ENCODE data around the gene PRSS33. TPM values are rescaled to one million over a fixed set of nuclear protein-coding genes. Genes with fewer than 3 reads are reported as not detected.

Gene PRSS33
- total RNA-seq, 2 experiments from 2014 or later: not detected

DNA sequence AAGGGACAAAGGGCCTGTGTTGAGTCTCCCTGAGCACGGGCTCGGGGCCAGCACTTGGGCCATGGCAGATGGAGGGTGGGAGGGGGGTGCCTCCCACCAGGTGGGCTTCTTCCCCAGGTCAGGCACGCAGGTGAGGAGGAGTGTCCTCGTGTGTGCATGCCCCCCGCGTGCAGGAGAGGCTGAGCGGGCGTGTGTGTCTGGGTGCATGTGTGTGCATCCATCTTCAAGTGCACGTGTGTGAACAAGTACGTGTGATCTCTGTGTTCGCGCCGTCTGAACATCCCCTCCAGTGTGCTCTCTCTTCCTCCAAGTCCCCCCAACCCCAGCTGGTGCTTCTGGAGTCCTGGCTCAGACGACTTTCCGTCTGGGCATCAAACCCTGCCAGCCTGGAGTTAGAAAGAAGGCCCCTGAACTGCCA, 40.0 kb upstream of the PRSS33 start:
- no peaks in the 10 kb centered on the region for H3K4me1 Mint-ChIP-seq
- ChIA-PET POLR2A (no interaction called here), CTCF (interaction anchor here (2.8 kb wide), 1 partner anchor 11 kb away, joined by 9 read pairs; no protein-coding TSS in a partner anchor)
- no peaks in the 10 kb centered on the region for H3K9me3 Mint-ChIP-seq
- H3K27ac Mint-ChIP-seq: no peak overlapping the region
- DNase-seq: no peak
- H3K4me3 Mint-ChIP-seq: no peak overlapping the region
- H3K36me3 Mint-ChIP-seq (ENCODE audit: low read depth): no peaks in the 10 kb centered on the region
- no peaks in the 10 kb centered on the region for H3K27me3 Mint-ChIP-seq

DNA sequence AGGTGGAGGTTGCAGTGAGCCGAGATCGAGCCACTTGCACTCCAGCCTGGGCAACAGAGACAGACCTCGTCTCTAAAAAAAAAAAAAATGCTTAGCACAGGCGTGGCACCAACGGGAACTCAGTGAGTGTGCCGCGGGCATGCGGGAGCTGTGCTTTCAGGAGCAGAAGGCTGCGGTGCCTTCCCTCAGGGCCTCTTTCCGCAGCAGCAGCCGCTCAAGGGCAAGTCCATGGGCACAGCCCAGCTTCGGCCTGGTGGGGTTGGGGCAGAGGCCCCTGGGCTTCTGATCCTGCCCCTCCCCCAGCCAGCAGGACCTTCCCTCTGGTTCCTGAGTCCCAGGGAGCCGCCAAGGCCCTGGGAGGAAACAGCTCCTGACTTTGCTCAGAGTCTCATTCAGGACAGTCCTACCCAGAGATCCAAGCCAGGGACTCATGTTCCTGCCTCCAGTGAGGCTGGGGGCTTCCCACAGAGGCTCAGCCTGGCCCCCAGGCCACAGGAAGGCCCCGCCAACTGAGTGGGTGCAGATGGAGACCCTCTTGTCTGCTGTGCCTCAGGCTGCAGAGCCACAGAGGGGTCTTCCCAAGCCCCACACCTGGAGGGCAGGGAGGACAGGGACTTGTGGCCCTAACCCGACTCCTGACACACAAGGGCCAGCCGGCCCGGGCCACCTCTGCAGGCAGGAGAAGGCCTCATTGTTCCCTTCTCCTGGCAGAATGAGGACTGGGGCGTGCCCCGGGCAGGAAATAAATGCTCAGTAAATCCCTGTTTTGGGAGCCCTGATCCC, 39.4 kb upstream of the PRSS33 start:
- CTCF ChIA-PET: interaction anchor here (2.8 kb wide), 1 partner anchor 12 kb away, joined by 9 read pairs; no protein-coding TSS in a partner anchor
- no peaks in the 10 kb centered on the region for H3K4me1 Mint-ChIP-seq
- no peaks in the 10 kb centered on the region for H3K9me3 Mint-ChIP-seq
- H3K4me3 Mint-ChIP-seq: no peak overlapping the region
- H3K27me3 Mint-ChIP-seq: peaks cover 3% of the 10 kb centered on the region
- DNase-seq: no peak
- no peak overlapping the region for H3K27ac Mint-ChIP-seq
- POLR2A ChIA-PET: no interaction called here
- H3K36me3 Mint-ChIP-seq (ENCODE audit: low read depth): no peaks in the 10 kb centered on the region

GRCh38 chr16:2825906-2826305, 38.5 kb upstream of the PRSS33 start:
- Mint-ChIP-seq H3K4me3 (no peak overlapping the region), H3K27me3 (peaks cover 4% of the 10 kb centered on the region), H3K4me1 (no peaks in the 10 kb centered on the region), H3K27ac (no peak overlapping the region), H3K36me3 (ENCODE audit: low read depth) (no peaks in the 10 kb centered on the region), H3K9me3 (no peaks in the 10 kb centered on the region)
- no peak for DNase-seq
- ChIA-PET CTCF (interaction anchor here (2.8 kb wide), 1 partner anchor 13 kb away, joined by 9 read pairs; no protein-coding TSS in a partner anchor), POLR2A (no interaction called here)

DNA sequence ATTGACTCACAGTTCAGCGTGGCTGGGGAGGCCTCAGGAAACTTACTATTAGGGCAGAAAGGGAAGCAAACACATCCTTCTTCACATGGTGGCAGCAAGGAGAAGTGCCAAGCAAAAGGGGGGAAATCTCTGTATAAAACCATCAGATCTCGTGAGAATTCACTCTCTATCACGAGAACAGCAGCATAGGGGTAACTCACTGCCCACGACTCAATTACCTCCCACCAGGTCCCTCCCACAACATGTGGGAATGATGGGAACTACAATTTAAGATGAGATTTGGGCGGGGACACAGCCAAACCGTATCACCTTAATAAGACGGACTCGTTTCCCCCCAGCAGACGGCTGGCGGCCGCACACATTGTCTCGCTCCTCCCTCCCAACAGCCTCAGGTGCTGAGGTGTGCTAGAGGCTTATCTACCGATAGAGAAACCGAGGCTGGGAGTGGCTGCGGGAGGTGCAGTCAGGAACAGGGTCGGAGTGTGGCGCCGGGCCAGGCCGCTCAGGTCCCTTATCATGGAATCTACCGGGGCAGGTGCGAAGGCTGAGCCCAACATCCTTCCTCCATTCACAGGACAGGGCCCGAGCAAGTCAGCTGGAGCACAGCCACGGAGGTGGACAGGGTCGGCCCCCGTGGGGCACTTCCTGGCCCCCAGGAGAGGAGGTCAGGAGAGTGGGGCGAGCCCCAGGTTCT, 37.8 kb upstream of the PRSS33 start:
- ChIA-PET POLR2A (no interaction called here), CTCF (interaction anchor here (2.8 kb wide), 1 partner anchor 14 kb away, joined by 9 read pairs; no protein-coding TSS in a partner anchor)
- Mint-ChIP-seq H3K27ac (no peak overlapping the region), H3K4me3 (no peak overlapping the region), H3K4me1 (no peaks in the 10 kb centered on the region), H3K36me3 (ENCODE audit: low read depth) (no peaks in the 10 kb centered on the region), H3K27me3 (peaks cover 4% of the 10 kb centered on the region), H3K9me3 (no peaks in the 10 kb centered on the region)
- DNase-seq: no peak

GRCh38 chr16:2824626-2825025, 37.3 kb upstream of the PRSS33 start:
- ChIA-PET CTCF (no interaction called here), POLR2A (no interaction called here)
- H3K27me3 Mint-ChIP-seq: peaks cover 4% of the 10 kb centered on the region
- no peak overlapping the region for H3K4me3 Mint-ChIP-seq
- no peaks in the 10 kb centered on the region for H3K9me3 Mint-ChIP-seq
- no peak overlapping the region for H3K27ac Mint-ChIP-seq
- H3K36me3 Mint-ChIP-seq (ENCODE audit: low read depth): no peaks in the 10 kb centered on the region
- no peak for DNase-seq
- no peaks in the 10 kb centered on the region for H3K4me1 Mint-ChIP-seq

GRCh38 chr16:2822496-2822895, 35.1 kb upstream of the PRSS33 start:
- no peak for DNase-seq
- no peaks in the 10 kb centered on the region for H3K9me3 Mint-ChIP-seq
- POLR2A ChIA-PET: no interaction called here
- no peak overlapping the region for H3K4me3 Mint-ChIP-seq
- no peaks in the 10 kb centered on the region for H3K36me3 Mint-ChIP-seq (ENCODE audit: low read depth)
- H3K4me1 Mint-ChIP-seq: no peaks in the 10 kb centered on the region
- CTCF ChIA-PET: interaction anchor here (0.6 to 1.6 kb wide), 3 partner anchors 46 to 67 kb away, joined by 3 to 6 read pairs (median 5); no protein-coding TSS in a partner anchor
- H3K27me3 Mint-ChIP-seq: peaks cover 4% of the 10 kb centered on the region
- H3K27ac Mint-ChIP-seq: no peak overlapping the region

- ChIA-PET POLR2A (no interaction called here), CTCF (interaction anchor here (0.6 kb wide), 2 partner anchors 65 to 67 kb away, joined by 3 to 6 read pairs; no protein-coding TSS in a partner anchor)
- H3K4me3 Mint-ChIP-seq: no peak overlapping the region
- peaks cover 4% of the 10 kb centered on the region for H3K27me3 Mint-ChIP-seq
- no peak overlapping the region for H3K27ac Mint-ChIP-seq
- H3K36me3 Mint-ChIP-seq (ENCODE audit: low read depth): no peaks in the 10 kb centered on the region
- no peaks in the 10 kb centered on the region for H3K9me3 Mint-ChIP-seq
- no peak for DNase-seq
- H3K4me1 Mint-ChIP-seq: no peaks in the 10 kb centered on the region
These were observed 34.8 kb upstream of the PRSS33 start for GRCh38 chr16:2822158-2822495.

DNA sequence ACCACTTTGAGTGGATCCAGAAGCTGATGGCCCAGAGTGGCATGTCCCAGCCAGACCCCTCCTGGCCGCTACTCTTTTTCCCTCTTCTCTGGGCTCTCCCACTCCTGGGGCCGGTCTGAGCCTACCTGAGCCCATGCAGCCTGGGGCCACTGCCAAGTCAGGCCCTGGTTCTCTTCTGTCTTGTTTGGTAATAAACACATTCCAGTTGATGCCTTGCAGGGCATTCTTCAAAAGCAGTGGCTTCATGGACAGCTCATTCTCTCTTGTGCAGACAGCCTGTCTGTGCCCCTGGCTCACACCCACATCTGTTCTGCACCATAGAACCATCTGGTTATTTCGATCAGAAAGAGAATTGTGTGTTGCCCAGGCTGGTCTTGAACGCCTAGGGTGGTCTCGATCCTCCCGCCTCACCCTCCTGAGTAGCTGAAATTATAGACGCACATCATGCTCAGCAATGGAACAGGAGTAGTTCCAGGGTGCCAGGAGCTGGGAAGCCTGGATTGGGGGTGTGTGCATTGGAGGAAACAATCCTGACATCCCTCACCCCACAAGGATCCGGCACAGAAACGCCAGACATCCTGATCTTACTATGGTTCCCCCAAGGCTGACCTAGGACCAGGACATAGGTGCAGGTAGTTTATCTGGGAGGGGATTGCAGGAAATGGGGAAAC, 34.3 kb upstream of the PRSS33 start:
- no peaks in the 10 kb centered on the region for H3K36me3 Mint-ChIP-seq (ENCODE audit: low read depth)
- no peaks in the 10 kb centered on the region for H3K4me1 Mint-ChIP-seq
- no peak overlapping the region for H3K4me3 Mint-ChIP-seq
- DNase-seq: no peak
- ChIA-PET CTCF (interaction anchor here (0.6 kb wide), 1 partner anchor 64 kb away, joined by 3 read pairs; no protein-coding TSS in a partner anchor), POLR2A (no interaction called here)
- no peaks in the 10 kb centered on the region for H3K9me3 Mint-ChIP-seq
- peaks cover 4% of the 10 kb centered on the region for H3K27me3 Mint-ChIP-seq
- no peak overlapping the region for H3K27ac Mint-ChIP-seq

GRCh38 chr16:2820836-2821486, 33.6 kb upstream of the PRSS33 start:
- POLR2A ChIA-PET: no interaction called here
- H3K9me3 Mint-ChIP-seq: no peaks in the 10 kb centered on the region
- CTCF ChIA-PET: no interaction called here
- no peak for DNase-seq
- H3K27me3 Mint-ChIP-seq: peaks cover 4% of the 10 kb centered on the region
- no peak overlapping the region for H3K4me3 Mint-ChIP-seq
- H3K36me3 Mint-ChIP-seq (ENCODE audit: low read depth): no peaks in the 10 kb centered on the region
- H3K4me1 Mint-ChIP-seq: no peaks in the 10 kb centered on the region
- H3K27ac Mint-ChIP-seq: no peak overlapping the region

- no peaks in the 10 kb centered on the region for H3K9me3 Mint-ChIP-seq
- H3K36me3 Mint-ChIP-seq (ENCODE audit: low read depth): no peaks in the 10 kb centered on the region
- H3K4me3 Mint-ChIP-seq: no peak overlapping the region
- POLR2A ChIA-PET: no interaction called here
- H3K27me3 Mint-ChIP-seq: peaks cover 4% of the 10 kb centered on the region
- CTCF ChIA-PET: no interaction called here
- H3K4me1 Mint-ChIP-seq: no peaks in the 10 kb centered on the region
- DNase-seq: no peak
- H3K27ac Mint-ChIP-seq: no peak overlapping the region
These were observed 32.8 kb upstream of the PRSS33 start for GRCh38 chr16:2819939-2820835.

- ChIA-PET POLR2A (no interaction called here), CTCF (no interaction called here)
- H3K9me3 Mint-ChIP-seq: no peaks in the 10 kb centered on the region
- H3K36me3 Mint-ChIP-seq (ENCODE audit: low read depth): no peaks in the 10 kb centered on the region
- H3K4me3 Mint-ChIP-seq: no peak overlapping the region
- H3K27ac Mint-ChIP-seq: no peak overlapping the region
- peaks cover 4% of the 10 kb centered on the region for H3K27me3 Mint-ChIP-seq
- H3K4me1 Mint-ChIP-seq: no peaks in the 10 kb centered on the region
- no peak for DNase-seq
These were observed 32.0 kb upstream of the PRSS33 start for GRCh38 chr16:2819179-2819938.

Data from activated CD4-positive, alpha-beta T cell treated with anti-CD3 and anti-CD28 coated beads, Interleukin-2, amount 10 ng/mL, durations not matched to agents 7 days and 5 days (primary cell).